ENCODE data around the gene STYK1.
"Not testable (repeated sequence)": the region's sequence is repeated elsewhere in the genome, so short reads cannot be mapped to it uniquely, and the experiment has no call there.

The STYK1 gene

GRCh38 chr12:10618338-10618987, 55.4 kb downstream of the STYK1 start:
- no peak for DNase-seq

DNA sequence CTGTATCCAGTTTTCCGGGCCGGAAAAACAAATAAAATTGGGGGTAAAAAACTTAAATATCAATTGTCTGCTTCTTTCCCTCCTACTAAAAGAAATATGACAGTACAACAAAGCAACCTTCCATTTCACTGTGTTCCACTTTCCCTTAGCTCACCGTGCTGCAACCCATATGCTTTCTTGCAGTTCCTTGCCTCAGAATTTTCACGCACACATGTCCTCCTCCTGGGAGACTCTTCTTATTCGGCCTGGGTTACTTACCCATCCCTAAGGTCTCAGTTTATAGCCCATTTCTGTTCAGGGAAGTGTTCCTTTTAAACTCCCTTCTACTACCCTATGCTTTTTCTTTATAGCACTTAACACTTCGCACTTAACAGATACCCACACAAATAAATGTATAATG, 56.0 kb downstream of the STYK1 start:
- no peak for DNase-seq

DNA sequence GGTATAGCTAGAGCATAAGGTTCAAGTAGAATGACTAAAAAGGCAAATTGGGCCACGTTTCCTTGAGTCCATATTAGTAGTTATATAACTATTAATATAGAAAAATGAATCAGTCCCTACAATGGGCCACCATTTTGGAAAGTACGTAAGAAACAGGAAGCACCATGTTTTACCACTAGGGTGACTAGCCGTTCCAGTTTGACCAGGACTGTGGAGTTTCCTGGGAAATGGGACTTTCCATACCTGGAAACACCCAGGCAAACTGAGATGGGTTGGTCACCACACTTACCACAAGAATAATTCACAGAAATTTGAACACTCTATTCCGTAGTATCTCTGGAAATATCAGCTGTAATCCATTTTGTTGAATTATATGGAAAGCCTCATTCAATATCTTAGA, 58.3 kb downstream of the STYK1 start:
- DNase-seq = no peak

DNA sequence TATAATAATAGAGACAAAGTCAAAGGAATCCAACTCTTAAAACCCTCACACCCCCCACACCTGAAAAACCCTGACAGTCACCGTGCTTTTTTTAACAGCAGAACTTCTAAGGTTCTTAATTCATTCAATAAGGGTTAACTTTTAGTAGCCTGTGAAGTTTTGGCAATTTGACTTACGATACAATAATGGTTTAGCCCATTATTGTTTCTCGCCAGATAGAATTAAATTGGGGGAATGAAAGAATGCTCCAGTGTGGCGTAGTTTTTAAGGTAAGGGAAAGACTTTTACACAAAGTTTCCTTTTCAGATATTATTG, 59.8 kb downstream of the STYK1 start:
- DNase-seq = no peak

DNA sequence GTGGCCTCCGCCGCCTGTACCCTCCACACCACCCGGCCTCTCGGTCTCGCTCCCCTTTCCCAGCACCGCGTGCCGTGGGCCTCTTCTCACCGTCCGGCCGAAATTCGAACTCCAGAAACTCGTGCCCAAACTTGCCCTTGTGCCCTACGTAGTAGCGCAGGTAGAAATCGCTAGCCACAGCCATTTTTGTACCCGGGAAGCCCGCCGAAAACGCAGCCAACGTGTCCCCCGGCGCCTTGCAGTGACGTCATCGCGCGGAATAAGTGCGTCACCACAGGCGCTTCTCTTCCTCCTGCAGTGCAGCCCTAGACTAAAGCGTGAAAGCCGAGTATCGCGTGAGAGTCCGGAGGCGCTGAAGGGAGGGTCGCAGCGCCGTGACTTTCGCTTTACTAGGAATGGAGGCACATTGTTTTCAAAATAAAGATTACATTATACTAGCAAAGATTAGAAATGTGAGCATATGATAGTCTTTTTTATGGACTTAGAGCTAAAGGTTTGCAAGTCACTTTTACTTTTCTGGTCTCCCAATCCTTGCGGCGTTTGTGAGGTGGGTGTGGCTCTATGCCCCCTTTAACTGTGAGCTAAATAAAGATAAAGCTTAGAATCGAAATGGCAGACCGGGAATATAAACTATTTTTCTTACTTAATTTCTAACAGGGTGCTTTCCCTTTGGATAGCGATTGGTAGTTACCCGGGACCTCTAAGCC, 60.4 kb downstream of the STYK1 start, which contains the start of gene MAGOHB:
Gene MAGOHB (minus strand): TSS at position 261 of the 707 bp plus-strand sequence. CDS start 77 bp downstream, at position 184.
- DNase-seq = peak; percentile 100

GRCh38 chr12:10612984-10613348, 60.9 kb downstream of the STYK1 start:
- no peak for DNase-seq

DNA sequence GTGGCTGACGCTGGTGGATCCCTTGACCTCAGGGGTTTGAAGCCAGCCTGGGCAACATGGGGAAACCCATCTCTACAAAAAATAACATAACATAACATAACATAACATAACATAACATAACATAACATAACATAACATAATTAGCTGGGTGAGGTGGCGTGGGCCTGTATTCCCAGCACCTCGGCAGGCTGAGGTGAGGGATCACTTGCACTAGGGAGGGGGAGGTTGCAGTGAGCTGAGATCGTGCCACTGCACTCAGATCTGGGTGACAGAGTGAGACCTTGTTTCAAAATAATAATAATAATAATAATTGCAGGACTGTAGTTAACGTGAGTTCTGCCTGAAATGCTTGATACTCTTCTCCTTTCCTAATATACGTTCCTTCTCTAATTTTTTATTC, 61.7 kb downstream of the STYK1 start:
- no peak for DNase-seq

DNA sequence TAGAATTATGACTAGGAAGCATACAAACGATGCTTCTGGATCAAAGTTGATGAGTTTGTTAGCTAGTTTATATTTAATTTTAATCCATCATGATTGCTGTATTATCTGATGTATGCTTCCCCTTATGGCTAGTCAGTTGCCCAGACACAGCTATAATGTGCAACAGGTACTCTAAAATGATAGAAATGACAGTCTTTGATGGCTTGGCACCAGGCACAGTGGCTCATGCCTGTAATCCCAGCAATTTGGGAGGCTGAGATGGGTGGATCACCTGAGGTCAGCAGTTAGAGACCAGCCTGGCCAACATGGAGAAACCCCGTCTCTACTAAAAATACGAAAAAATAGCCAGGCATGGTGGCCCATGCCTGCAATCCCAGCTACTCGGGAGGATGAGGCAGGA, 62.6 kb downstream of the STYK1 start:
- not testable (repeated sequence) for DNase-seq

- DNase-seq = no peak
Observed at GRCh38 chr12:10610188-10610587, 63.7 kb downstream of the STYK1 start.

- DNase-seq = no peak
Observed at GRCh38 chr12:10607885-10608458, 65.9 kb downstream of the STYK1 start.

- DNase-seq = no peak
Observed at GRCh38 chr12:10601860-10602259, 72.0 kb downstream of the STYK1 start.

GRCh38 chr12:10600988-10601387, 72.9 kb downstream of the STYK1 start:
- no peak for DNase-seq

GRCh38 chr12:10595881-10596280, 78.0 kb downstream of the STYK1 start:
- DNase-seq = no peak

DNA sequence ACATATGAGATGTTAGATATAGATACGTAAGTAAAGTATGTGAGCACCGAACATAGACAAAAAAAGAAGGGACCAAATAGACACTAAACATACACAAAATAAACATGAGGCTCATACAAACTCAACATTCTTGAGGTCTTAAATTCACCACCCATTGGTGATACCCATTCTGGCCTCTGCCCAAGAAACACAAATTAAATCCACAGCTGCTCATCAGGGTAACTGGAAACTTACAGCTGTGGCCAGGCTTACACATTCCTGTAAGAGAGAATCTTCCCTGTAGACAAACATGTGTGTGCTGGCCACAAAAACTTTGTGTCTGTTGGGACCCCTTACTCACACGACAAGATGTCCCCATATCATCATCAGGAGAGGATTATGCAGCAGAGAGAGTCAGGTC, 82.9 kb downstream of the STYK1 start:
- no peak for DNase-seq

DNA sequence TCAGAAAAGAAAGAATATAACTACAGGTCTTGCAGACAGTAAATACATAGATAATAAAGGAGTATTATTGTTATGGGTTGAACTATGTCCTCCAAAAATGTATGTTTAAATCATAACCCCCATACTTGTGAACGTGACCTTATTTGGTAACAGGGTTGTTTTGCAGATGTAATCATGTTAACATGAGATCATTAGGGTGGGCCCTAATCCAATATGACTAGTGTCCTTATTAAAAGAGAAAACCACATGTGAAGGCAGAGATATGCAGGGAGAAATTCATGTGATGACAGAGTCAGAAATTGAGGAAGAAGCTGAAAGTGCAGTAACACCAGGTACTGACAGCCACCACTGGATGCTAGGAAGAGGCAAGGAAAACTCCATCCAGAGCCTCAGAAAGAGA, 89.4 kb downstream of the STYK1 start:
- DNase-seq = no peak

DNA sequence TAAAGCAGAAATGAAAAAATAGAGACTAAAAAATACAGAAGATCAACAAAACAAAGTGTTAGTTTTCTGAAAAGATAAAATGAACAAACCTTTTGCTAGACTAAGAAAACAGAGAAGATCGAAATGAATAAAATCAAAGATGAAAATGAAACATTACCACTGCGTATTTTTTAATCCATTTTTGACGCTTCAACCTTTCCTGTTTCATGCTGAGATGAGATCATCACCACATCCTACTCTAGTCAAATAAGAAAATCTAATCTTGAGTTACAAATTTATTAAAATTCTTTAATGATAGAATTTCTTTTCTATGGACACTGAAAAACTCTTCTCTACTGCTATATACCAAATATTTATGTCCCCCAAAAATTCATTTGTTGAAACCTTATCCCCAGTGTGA, 91.1 kb downstream of the STYK1 start:
- no peak for DNase-seq

DNA sequence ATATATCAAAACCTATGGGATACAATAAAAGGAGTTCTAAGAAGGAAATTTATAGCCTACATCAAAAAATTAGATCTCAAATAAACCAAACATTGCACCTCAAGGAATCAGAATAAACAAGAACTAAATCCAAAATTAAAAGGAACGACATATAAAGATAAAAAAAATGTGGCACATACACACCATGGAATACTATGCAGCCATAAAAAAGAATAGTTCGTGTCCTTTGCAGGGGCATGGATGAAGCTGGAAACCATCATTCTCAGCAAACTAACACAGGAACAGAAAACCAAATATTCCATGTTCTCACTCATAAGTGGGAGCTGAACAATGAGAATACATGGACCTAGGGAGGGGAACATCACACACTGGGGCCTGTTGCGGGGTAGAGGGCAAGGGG, 91.7 kb downstream of the STYK1 start:
- not testable (repeated sequence) for DNase-seq

- DNase-seq = no peak
Observed at GRCh38 chr12:10574307-10574706, 99.5 kb downstream of the STYK1 start.

- DNase-seq = not testable (repeated sequence)
Observed at GRCh38 chr12:10572021-10572490, 101.8 kb downstream of the STYK1 start.

DNA sequence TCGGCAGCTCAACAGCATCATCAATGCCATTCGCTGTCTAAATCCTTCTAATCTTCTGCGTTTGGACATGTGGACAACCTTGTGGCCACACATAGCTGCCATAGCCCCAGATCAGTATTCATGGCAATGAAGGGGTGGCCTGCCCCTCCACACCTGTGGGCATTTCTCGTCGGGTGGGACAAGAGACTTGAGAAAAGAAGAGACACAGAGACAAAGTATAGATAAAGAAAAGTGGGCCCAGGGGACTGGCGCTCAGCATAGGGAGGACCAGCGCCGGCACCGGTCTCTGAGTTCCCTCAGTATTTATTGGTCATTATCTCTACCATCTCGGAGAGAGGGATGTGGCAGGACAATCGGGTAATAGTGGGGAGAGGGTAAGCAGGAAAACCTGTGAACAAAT, 102.7 kb downstream of the STYK1 start:
- no peak for DNase-seq

All from activated CD8-positive, alpha-beta memory T cell treated with anti-CD3 and anti-CD28 coated beads for 24 hours (primary cell).